IMR-90 (cell line): Measurements from ENCODE around the gene GPR157. TPM values are rescaled to one million over a fixed set of nuclear protein-coding genes. Genes with fewer than 3 reads are reported as not detected.

Experiments
- ATAC-seq: fragments of 200-7000 bp; cut with Tn5 transposase; 2 replicates; pipeline ENCODE4 v1.9.1; 2020; ENCODE audit warnings: low read depth, mild to moderate bottlenecking, moderate library complexity
- BruUV-seq: library from RNA; stranded (reverse); fragments of 400-500 nt; replicated peaks from 2 replicates; lab custom pipeline; 2021; lab: Mats Ljungman, UMichigan
- CTCF ChIA-PET: fragments of 300-600 bp; formaldehyde crosslinking; extraction: SDS; loops from one replicate; lab custom pipeline; 2021; ENCODE audit warnings: antibody characterized with exemption; lab: Yijun Ruan, JAX
- POLR2A ChIA-PET: fragments of 300-600 bp; sonication (Branson Sonifier 250); formaldehyde crosslinking; loops from one replicate; lab custom pipeline; 2022; ENCODE audit warnings: antibody characterized with exemption; ENCODE audit not compliant: unreplicated experiment; lab: Charles Lee
- DNase-seq: peaks from one replicate; pipeline ENCODE4 v3.0.0; 2013
- H2AFZ ChIP-seq: replicated peaks from 2 replicates; pipeline ENCODE3; 2013; ENCODE audit warnings: low read length, mild to moderate bottlenecking; ENCODE audit not compliant: poor library complexity
- H2AK5ac ChIP-seq: 2 replicates; pipeline ENCODE4 v1.6.1; 2013; ENCODE audit warnings: low read depth, low read length, inconsistent platforms
- H2AK9ac ChIP-seq: replicated peaks from 2 replicates; pipeline ENCODE3; 2013; ENCODE audit warnings: mild to moderate bottlenecking, low read depth, low read length, moderate library complexity; ENCODE audit not compliant: poor library complexity
- H2BK120ac ChIP-seq: 2 replicates; pipeline ENCODE4 v1.6.1; 2013; ENCODE audit warnings: low read depth, low read length, inconsistent platforms
- H2BK15ac ChIP-seq: 3 replicates; pipeline ENCODE4 v1.6.1; 2013; ENCODE audit warnings: low read depth, low read length, inconsistent platforms
- H2BK20ac ChIP-seq: 2 replicates; pipeline ENCODE4 v1.6.1; 2013; ENCODE audit warnings: low read depth, mild to moderate bottlenecking, inconsistent platforms, low read length, moderate library complexity
- H2BK5ac ChIP-seq: 2 replicates; pipeline ENCODE4 v1.6.1; 2013; ENCODE audit warnings: mild to moderate bottlenecking, low read depth, low read length, inconsistent platforms; ENCODE audit not compliant: poor library complexity, severe bottlenecking
- H3K14ac ChIP-seq: replicated peaks from 2 replicates; pipeline ENCODE4 v1.6.1; 2013; ENCODE audit warnings: low read depth, low read length, inconsistent platforms
- H3K18ac ChIP-seq: 2 replicates; pipeline ENCODE4 v1.6.1; 2013; ENCODE audit warnings: low read depth, low read length, control low read depth
- H3K23ac ChIP-seq: 2 replicates; pipeline ENCODE4 v1.6.1; 2013; ENCODE audit warnings: low read depth, low read length, inconsistent platforms
- H3K27ac ChIP-seq: 2 replicates; pipeline ENCODE4 v1.5.1; 2013; ENCODE audit warnings: mild to moderate bottlenecking, control low read depth, low read length; ENCODE audit not compliant: insufficient read depth
- H3K27me3 ChIP-seq: 2 replicates; pipeline ENCODE4 v1.6.1; 2013; ENCODE audit warnings: low read length; ENCODE audit not compliant: control insufficient read depth, insufficient read depth
- H3K36me3 ChIP-seq: 2 replicates; pipeline ENCODE4 v1.6.1; 2013; ENCODE audit warnings: low read length, mixed read lengths; ENCODE audit not compliant: control insufficient read depth, insufficient read depth
- H3K4ac ChIP-seq: 2 replicates; pipeline ENCODE4 v1.6.1; 2013; ENCODE audit warnings: low read depth, low read length, inconsistent platforms
- H3K4me1 ChIP-seq: 2 replicates; pipeline ENCODE4 v1.6.1; 2013; ENCODE audit warnings: low read length, mixed read lengths; ENCODE audit not compliant: control insufficient read depth, insufficient read depth
- H3K4me2 ChIP-seq: 2 replicates; pipeline ENCODE4 v1.6.1; 2013; ENCODE audit warnings: low read depth, mild to moderate bottlenecking, control low read depth, low read length, moderate library complexity
- H3K4me3 ChIP-seq: 2 replicates; pipeline ENCODE4 v1.5.1; 2013; ENCODE audit warnings: low read depth, mild to moderate bottlenecking, control low read depth, low read length, moderate library complexity; ENCODE audit not compliant: insufficient read depth
- H3K56ac ChIP-seq: 2 replicates; pipeline ENCODE4 v1.6.1; 2013; ENCODE audit warnings: low read length, inconsistent platforms; ENCODE audit not compliant: insufficient read depth; ENCODE audit errors: extremely low read depth
- H3K79me1 ChIP-seq, 2 experiments: 2 replicates each; pipeline ENCODE4 v1.6.1; 2013; ENCODE audit warnings: low read length in 2 of 2, inconsistent platforms in 1 of 2, low read depth in 1 of 2
- H3K9ac ChIP-seq: 2 replicates; pipeline ENCODE4 v1.6.1; 2013; ENCODE audit warnings: low read depth, low read length, control low read depth
- H3K9me1 ChIP-seq: 2 replicates; pipeline ENCODE4 v1.6.1; 2013; ENCODE audit warnings: low read length, inconsistent platforms; ENCODE audit not compliant: insufficient read depth
- H3K9me3 ChIP-seq: 2 replicates; pipeline ENCODE4 v1.6.1; 2013; ENCODE audit warnings: low read length; ENCODE audit not compliant: control insufficient read depth, insufficient read depth
- H4K20me1 ChIP-seq: 2 replicates; pipeline ENCODE4 v1.6.1; 2013; ENCODE audit warnings: low read length, inconsistent platforms; ENCODE audit not compliant: insufficient read depth
- H4K5ac ChIP-seq: 2 replicates; pipeline ENCODE4 v1.6.1; 2013; ENCODE audit warnings: mild to moderate bottlenecking, low read depth, low read length, control low read depth
- H4K8ac ChIP-seq, 2 experiments: 2 replicates each; pipeline ENCODE4 v1.6.1; 2013; ENCODE audit warnings: low read depth in 2 of 2, low read length in 2 of 2, control low read depth in 1 of 2, inconsistent platforms in 1 of 2
- H4K91ac ChIP-seq: 2 replicates; pipeline ENCODE4 v1.6.1; 2013; ENCODE audit warnings: low read depth, low read length, inconsistent platforms; ENCODE audit not compliant: insufficient read depth
- CEBPB ChIP-seq: IDR thresholded peaks from 2 replicates; pipeline ENCODE4 v1.6.1; 2012; ENCODE audit warnings: low read depth, low read length, improper control_type of control experiment
- FOS ChIP-seq: fragments of 150-350 bp; IDR thresholded peaks from 2 replicates; pipeline ENCODE4 v1.6.1; 2016; ENCODE audit warnings: low read depth, low read length
- RCOR1 ChIP-seq: IDR thresholded peaks from 2 replicates; pipeline ENCODE4 v1.6.1; 2012; ENCODE audit warnings: mild to moderate bottlenecking, low read length, improper control_type of control experiment; ENCODE audit not compliant: insufficient replicate concordance
- WGBS, 2 experiments: methylation state at CpG; one replicate each; pipeline versions ENCODE4 v1.1.5 to v1.1.7; 2013; ENCODE audit warnings: missing lambda C conversion rate in 2 of 2; ENCODE audit not compliant: insufficient read length in 1 of 2; ENCODE audit errors: extremely low coverage in 2 of 2; 5-methylcytosine and 5-hydroxymethylcytosine counted together
- dilution Hi-C: fragments of 300-500 bp; cut with HindIII; formaldehyde crosslinking; loops from one replicate; pipeline ENCODE4 v1.14.3; 2018; ENCODE audit warnings: low sequenced_read_pairs; ENCODE audit not compliant: unreplicated experiment
- in situ Hi-C: fragments of 300-500 bp; cut with MboI; formaldehyde crosslinking; loops from 3 replicates; pipeline ENCODE4 v1.14.3; 2019; ENCODE audit warnings: low sequenced_read_pairs, inconsistent platforms, mixed read lengths
- intact Hi-C: fragments of 100-400 bp; cut with micrococcal nuclease; formaldehyde crosslinking; loops from 2 replicates; pipeline ENCODE4 v1.10.0; 2022
- polyA plus RNA-seq, 3 experiments: library from polyadenylated mRNA; depleted of rRNA; stranded (reverse); fragments of >200 nt; gene quantifications; 2 replicates each; pipeline ENCODE4 v1.2.3, GENCODE V29; 2012; ENCODE audit warnings: low replicate concordance in 1 of 3
- total RNA-seq: library from RNA; depleted of rRNA; stranded (reverse); fragments of >200 nt; gene quantifications from 2 replicates; pipeline ENCODE4 v1.2.3, GENCODE V29; 2012
- TF ChIP-seq, protein P1 (sequence below): fragments of 150-350 bp; IDR thresholded peaks from 2 replicates; pipeline ENCODE4 v1.6.1; 2016; ENCODE audit warnings: low read depth, mild to moderate bottlenecking, low read length, moderate library complexity, borderline replicate concordance

The GPR157 gene
- total and polyA plus RNA-seq, 2 of the 4 experiments (the other 2 are of a cell fraction), result 1.8 to 2.7 TPM

DNA sequence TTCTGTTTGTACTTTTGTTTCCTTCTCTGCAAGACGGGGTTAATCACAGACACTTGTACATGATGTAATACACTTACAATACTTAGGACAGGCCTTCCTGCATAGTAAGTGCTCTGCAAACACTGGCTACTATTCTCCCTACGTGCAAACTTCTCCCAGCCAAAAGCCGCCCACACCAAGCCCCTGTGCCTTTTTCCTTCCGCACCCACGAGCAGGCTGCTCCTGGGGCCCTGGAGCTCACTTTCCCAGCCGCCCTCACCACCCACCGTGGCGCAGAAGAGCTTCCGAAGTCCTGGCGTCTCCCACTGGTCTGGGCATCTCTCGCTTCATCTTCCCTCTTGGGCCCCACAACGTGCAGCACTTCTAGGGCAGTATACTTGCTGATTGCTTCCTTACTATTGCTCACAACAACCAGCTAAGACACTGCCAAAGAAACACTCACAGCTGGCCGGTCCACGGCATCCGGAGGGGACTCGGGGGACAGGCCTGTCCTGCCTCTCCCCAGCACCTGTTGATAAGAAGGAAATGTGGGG is 22.5 kb upstream of the GPR157 start:
- Histone ChIP-seq H3K9me3 (no peaks in the 10 kb centered on the region), H3K9me1 (peaks cover 15% of the 10 kb centered on the region), H4K5ac (no peak overlapping the region; the same call in 1 of the 2 replicates), H2BK5ac (no peak overlapping the region), H2AK9ac (peak overlapping the region; percentile 25), H4K20me1 (peaks cover 69% of the 10 kb centered on the region), H3K4me3 (no peak overlapping the region), H2BK20ac (no peak overlapping the region), H3K18ac (no peak overlapping the region; the same call in 1 of the 2 replicates), H2AFZ (no peak overlapping the region), H2AK5ac (no peak overlapping the region), H3K27me3 (no peaks in the 10 kb centered on the region), H3K4me2 (no peak overlapping the region; the same call in 1 of the 2 replicates), H3K4me1 (peaks cover 10% of the 10 kb centered on the region; the same call in 1 of the 2 replicates), H3K56ac (no peak overlapping the region), H3K23ac (no peak overlapping the region), H3K4ac (no peak overlapping the region), H2BK15ac (no peak overlapping the region), H3K14ac (no peak overlapping the region), H3K27ac (peak overlapping the region; percentile 34; the same call in 1 of the 2 replicates), H3K36me3 (peaks cover 29% of the 10 kb centered on the region), H4K8ac (no peak overlapping the region; a peak in 1 of 4 replicates), H3K9ac (no peak overlapping the region), H4K91ac (peak overlapping the region; percentile 34; the same call in 1 of the 2 replicates), H2BK120ac (no peak overlapping the region; the same call in 1 of the 2 replicates), H3K79me1 (peaks cover 11 to 76% of the 10 kb centered on the region in 2 experiments; a peak in 3 of 4 replicates)
- TF ChIP-seq CEBPB (0 out of 2 replicates have a peak, but pooled peaks have one; percentile 36), FOS (no peak), RCOR1 (no peak)
- TF ChIP-seq, protein P1, sequence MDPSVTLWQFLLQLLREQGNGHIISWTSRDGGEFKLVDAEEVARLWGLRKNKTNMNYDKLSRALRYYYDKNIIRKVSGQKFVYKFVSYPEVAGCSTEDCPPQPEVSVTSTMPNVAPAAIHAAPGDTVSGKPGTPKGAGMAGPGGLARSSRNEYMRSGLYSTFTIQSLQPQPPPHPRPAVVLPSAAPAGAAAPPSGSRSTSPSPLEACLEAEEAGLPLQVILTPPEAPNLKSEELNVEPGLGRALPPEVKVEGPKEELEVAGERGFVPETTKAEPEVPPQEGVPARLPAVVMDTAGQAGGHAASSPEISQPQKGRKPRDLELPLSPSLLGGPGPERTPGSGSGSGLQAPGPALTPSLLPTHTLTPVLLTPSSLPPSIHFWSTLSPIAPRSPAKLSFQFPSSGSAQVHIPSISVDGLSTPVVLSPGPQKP, result no peak
- in situ Hi-C loops, result no loop called here
- DNase-seq (peak; percentile 60), ATAC-seq (peak; percentile 50; the same call in 1 of the 2 replicates)
- dilution Hi-C loops, result no loop called here
- POLR2A ChIA-PET, result no interaction called here
- 90% methylated on average over 5 of the region's 16 CpGs; no CpG with 5 or more reads in 1 of the 2 experiments for WGBS, 2 experiments
- intact Hi-C loops, result no loop called here
- no TSS peak for BruUV-seq
- CTCF ChIA-PET, result no interaction called here
